ENCODE data around the gene MCAM.

The MCAM gene

DNA sequence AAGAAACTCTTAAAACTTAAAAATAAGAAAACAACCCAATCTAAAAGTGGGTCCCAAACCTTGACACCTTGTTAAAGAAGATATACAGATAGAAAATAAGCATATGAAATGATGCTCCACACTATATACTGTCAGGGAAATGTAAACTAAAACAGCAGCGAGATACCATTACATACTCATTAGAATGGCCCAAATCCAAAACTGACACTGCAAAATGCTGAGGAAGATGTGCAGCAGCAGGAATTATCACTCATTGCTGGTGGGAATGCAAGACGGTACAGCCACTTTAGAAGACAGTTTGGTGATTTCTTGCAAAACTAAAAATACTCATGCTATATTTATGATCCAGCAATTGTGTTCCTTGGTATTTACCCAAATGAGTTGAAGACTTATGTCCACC, 12.4 kb upstream of the MCAM start:
- no peak for DNase-seq (ENCODE audit: low read depth)

DNA sequence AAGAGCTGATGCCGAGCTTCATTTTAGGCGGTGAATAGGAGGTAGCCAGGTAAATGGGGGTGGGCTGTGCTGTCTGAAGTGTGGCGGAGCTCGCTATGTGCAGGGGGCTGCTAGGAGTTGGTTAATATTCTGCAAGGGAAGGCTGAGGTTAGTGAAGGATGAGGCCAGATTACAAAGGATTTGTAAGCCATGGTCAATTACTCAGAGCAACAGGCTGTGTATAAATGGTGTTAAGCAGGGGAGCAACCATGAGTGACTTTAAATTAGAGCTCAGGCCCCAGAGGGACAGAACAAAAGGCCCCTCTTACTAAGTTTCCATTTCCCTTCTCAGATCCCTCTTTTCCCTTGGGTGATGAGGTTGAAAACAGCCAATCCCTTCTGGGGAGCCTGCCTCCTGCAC, 7.3 kb upstream of the MCAM start:
- no peak for DNase-seq (ENCODE audit: low read depth)

- DNase-seq (ENCODE audit: low read depth), result peak; percentile 83
Measured at GRCh38 chr11:119323532-119324033, 6.7 kb upstream of the MCAM start.

GRCh38 chr11:119322921-119323531, 6.1 kb upstream of the MCAM start:
- no peak for DNase-seq (ENCODE audit: low read depth)

GRCh38 chr11:119322360-119322739, 5.4 kb upstream of the MCAM start:
- no peak for DNase-seq (ENCODE audit: low read depth)

GRCh38 chr11:119320776-119321524, 4.0 kb upstream of the MCAM start:
- peak; percentile 30 for DNase-seq (ENCODE audit: low read depth)

DNA sequence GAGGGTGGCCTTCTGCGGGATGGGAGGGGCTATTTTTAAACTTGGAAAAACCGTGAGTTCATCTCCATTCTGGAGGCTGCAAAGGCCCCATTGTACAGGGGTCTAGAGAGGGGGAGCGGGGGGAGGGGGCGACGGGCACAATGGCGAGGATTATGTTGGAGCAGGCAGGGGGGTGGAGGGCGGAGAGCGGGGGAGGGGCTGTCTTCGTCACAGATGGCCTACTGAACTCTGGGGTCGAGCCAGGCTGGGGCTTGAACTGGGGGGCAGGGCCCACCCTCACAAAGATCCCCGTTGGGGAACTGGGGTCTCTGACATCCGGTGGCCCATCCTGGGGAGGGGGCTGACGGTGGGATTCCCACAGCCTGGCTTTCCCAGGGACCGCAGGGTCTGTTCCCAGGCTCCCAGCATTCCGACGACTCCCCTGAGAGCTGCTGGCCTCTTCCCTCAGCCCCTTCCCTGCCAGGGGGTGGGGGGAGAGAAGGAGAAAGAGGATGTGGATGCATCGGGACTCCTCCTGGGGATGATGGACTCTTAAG, 3.4 kb upstream of the MCAM start:
- DNase-seq (ENCODE audit: low read depth), result no peak

- DNase-seq (ENCODE audit: low read depth), result no peak
Measured at GRCh38 chr11:119319700-119320239, 2.8 kb upstream of the MCAM start.

DNA sequence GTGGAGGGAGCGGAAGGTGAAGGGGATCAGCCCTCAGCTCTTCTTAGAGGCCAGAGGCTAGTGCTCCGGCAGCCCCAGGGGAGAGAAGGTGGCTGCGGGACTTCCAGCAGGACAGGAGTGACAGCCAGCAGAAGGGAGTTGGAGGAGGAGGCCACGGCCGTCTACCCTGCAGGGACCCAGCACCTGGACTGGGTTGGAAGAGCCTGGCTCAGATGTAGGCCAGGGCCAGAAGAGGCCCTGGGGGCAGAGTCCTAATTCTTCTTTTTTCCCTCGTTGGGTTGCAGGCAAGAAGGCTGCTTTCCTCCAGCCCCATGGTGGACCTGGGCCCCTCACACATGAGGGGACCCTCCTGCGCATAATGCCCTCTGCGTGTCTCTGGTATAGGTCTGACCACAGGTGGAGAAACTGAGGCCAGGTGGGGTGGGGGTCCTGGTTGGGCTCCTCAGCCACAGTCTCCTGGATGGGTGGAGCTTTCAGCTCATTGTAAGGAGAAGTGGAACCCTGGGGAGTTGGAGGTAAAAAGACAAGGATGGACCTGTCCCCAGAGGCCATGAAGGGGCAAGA, 2.3 kb upstream of the MCAM start:
- no peak for DNase-seq (ENCODE audit: low read depth)

- no peak for DNase-seq (ENCODE audit: low read depth)
Measured at GRCh38 chr11:119318240-119319135, 1.6 kb upstream of the MCAM start.

- no peak for DNase-seq (ENCODE audit: low read depth)
Measured at GRCh38 chr11:119317592-119318239, 786 bp upstream of the MCAM start.

DNA sequence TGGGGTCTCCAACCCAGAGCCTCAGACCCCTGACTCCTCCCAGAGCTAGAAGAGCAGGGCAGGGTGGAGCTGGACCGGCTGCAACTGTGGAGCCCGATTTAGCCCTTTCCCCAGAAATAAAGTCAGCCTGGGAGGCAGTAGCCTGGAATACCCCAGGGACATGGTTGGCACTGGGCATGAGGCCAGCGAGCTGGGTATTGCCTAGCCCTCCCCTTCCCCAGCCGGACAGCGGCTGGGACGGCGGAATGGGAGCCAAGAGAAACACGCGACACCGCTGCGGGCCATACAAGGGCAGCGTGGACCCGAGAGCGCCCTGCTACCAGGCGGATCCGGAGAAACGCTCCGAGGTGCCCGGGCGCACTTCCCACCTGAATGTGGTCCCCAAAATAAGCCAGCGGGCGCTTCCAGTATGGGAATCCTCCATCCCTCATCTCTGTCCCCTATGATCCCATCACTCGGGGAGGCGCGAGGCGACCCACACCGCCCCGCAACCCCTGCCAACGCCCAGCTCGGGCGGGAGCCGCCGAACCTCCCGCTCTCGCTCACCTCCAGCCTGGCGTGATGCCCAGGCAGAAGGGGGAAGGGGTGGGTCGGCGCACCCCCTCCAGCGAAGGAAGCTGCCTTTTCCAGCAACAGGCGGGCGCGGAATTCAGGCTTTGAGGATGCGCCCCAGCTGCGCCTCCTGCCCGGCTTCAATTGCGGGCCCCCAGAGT, 758 bp downstream of the MCAM start:
- no peak for DNase-seq (ENCODE audit: low read depth)

GRCh38 chr11:119315131-119316015, 1.6 kb downstream of the MCAM start:
- DNase-seq (ENCODE audit: low read depth), result peak; percentile 38

- no peak for DNase-seq (ENCODE audit: low read depth)
Measured at GRCh38 chr11:119314726-119315125, 2.2 kb downstream of the MCAM start.

DNA sequence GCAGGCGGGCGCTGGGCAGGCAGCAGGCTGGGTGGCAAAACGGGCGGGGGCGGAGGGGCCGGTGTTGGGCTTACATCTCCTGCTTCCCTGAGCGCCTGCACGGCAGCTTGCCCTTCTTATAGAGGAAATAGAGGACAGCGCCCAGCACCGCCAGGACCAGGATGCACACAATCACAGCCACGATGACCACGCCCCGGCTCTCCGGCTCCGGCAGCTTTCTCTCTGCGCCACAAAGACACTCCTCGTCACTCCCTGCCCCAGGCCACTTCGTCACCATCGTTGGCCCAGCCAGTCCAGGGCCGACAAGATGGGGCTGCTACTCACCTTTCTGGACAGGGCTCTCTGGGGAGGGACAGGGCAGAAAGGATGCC, 6.3 kb downstream of the MCAM start:
- DNase-seq (ENCODE audit: low read depth), result no peak

- no peak for DNase-seq (ENCODE audit: low read depth)
Measured at GRCh38 chr11:119309953-119310681, 6.8 kb downstream of the MCAM start.

DNA sequence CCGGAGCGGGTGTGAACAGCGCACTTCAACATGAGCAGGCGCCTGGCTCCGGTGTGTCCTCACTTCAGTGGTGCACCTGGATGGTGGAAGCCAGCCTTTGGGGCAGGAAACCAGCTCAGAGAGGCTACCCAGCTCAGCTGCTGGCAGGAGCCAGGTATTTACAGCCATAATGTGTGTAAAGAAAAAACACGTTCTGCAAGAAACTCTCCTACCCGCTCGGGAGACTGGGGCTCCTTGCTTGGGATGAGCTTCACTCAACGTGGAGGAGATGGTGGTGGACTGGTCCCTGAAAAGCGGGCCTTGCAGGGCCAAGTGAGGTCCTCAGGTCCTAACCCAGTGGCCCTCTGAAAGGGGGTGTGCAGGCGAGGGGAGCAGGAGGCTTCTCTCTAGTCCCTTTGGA, 7.5 kb downstream of the MCAM start:
- DNase-seq (ENCODE audit: low read depth), result no peak

GRCh38 chr11:119307974-119308373, 9.0 kb downstream of the MCAM start:
- DNase-seq (ENCODE audit: low read depth), result no peak

- no peak for DNase-seq (ENCODE audit: low read depth)
Measured at GRCh38 chr11:119307219-119307618, 9.7 kb downstream of the MCAM start.
